BJ (cell line): Measurements from ENCODE around the gene LPAR3. TPM values are rescaled to one million over a fixed set of nuclear protein-coding genes. Genes with fewer than 3 reads are reported as not detected.

Source experiments
- CTCF ChIA-PET: fragments of 350-600 bp; formaldehyde crosslinking; extraction: SDS; loops from one replicate; lab custom pipeline; 2021; ENCODE audit warnings: antibody characterized with exemption, inconsistent platforms; lab: Yijun Ruan, JAX
- POLR2A ChIA-PET: fragments of 300-600 bp; sonication (Branson Sonifier 250); formaldehyde crosslinking; extraction: SDS; loops from one replicate; lab custom pipeline; 2021; ENCODE audit warnings: antibody characterized with exemption; lab: Charles Lee
- DNase-seq: peaks from one replicate; pipeline ENCODE4 v3.0.0-alpha.2; 2011; ENCODE audit warnings: low read depth
- H3K27me3 ChIP-seq: 2 replicates; pipeline ENCODE4 v1.6.0; 2011; ENCODE audit warnings: low read length; ENCODE audit not compliant: control insufficient read depth, insufficient read depth
- H3K36me3 ChIP-seq: 2 replicates; pipeline ENCODE4 v1.5.1; 2011; ENCODE audit warnings: low read length; ENCODE audit not compliant: control insufficient read depth, insufficient read depth
- H3K4me3 ChIP-seq: 2 replicates; pipeline ENCODE4 v1.5.1; 2011; ENCODE audit warnings: low read depth, mild to moderate bottlenecking, control low read depth, low read length
- polyA plus RNA-seq: library from polyadenylated mRNA; depleted of rRNA; stranded (reverse); fragments of >200 nt; gene quantifications from 2 replicates; pipeline ENCODE4 v1.2.3, GENCODE V29; 2011
- TF ChIP-seq, protein P1 (sequence below): IDR thresholded peaks from 2 replicates; pipeline ENCODE4 v1.5.1; 2011; ENCODE audit warnings: low read depth, mild to moderate bottlenecking, control low read depth, inconsistent platforms, low read length, moderate library complexity; ENCODE audit not compliant: insufficient read depth

Gene LPAR3
- polyA plus RNA-seq, 1 experiment = 0.05 TPM

DNA sequence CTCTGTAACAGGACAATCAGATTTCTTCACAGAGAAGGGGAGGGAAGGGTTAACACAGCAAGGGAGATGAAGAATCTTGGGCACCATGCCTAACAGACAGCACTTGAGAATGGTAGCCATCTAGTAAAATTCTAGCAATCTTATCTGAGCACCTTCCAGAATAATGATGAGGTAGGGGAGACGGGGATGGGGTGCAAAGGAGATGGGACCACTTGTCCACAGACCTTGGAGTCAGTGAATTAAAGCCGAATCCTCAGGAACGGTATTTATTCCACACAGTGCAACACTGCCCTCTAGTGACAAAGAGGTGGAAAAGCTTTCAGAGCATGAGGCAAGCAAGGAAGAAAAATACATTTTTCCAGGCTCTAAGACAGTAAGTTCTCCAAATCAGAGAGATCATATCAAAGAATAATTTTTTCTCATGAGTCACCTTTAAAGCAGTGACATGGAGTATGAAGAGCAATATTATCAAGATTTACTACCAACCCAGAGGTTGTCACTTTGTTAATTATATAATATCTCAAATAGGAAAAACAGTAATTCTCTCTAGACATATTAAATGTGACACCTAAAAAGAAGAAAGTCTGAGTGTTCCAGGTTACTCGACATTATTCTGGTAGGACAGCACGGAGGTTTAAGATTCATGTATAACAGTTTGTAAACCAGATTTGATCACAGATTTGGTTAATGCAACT, 43.3 kb upstream of the LPAR3 start:
- CTCF ChIA-PET = interaction anchor here (0.5 to 2.7 kb wide), 20 partner anchors 11 to 790 kb away, joined by 3 to 17 read pairs (median 5); partner anchors contain the start of gene CTBS
- POLR2A ChIA-PET = no interaction called here
- no peak for DNase-seq
- Histone ChIP-seq H3K4me3 (no peak overlapping the region), H3K27me3 (no peaks in the 10 kb centered on the region; the same call in 1 of the 2 replicates), H3K36me3 (no peaks in the 10 kb centered on the region)
- TF ChIP-seq, protein P1, sequence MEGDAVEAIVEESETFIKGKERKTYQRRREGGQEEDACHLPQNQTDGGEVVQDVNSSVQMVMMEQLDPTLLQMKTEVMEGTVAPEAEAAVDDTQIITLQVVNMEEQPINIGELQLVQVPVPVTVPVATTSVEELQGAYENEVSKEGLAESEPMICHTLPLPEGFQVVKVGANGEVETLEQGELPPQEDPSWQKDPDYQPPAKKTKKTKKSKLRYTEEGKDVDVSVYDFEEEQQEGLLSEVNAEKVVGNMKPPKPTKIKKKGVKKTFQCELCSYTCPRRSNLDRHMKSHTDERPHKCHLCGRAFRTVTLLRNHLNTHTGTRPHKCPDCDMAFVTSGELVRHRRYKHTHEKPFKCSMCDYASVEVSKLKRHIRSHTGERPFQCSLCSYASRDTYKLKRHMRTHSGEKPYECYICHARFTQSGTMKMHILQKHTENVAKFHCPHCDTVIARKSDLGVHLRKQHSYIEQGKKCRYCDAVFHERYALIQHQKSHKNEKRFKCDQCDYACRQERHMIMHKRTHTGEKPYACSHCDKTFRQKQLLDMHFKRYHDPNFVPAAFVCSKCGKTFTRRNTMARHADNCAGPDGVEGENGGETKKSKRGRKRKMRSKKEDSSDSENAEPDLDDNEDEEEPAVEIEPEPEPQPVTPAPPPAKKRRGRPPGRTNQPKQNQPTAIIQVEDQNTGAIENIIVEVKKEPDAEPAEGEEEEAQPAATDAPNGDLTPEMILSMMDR = peak; percentile 82

DNA sequence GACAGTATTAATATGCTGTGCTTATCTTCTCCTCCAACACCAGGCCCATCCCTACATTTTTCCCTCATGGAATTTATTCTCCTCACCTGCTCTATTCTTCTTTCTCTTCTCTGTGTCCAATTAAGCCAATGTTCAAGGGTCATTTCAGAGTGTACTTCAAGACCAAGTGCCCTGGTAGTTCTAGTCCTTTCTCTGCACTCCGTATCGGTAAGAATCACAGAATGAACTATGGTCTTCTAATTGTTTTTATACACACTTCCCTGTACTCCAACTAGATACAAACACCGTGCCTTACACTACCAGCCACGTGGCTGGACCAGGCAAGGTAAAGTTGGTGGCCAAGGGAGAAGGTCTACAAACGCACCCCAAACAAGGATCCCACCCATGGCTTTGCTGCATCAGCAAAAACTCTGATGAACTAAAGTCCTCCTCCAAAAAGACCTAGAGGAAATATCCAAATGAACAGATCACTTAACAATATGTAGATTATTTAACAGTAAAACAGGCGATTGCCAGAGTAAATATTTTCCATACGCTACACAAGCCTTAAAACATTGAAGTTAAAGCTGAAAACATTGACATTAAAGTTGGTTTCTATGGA, 40.1 kb upstream of the LPAR3 start:
- no peak for DNase-seq
- peaks cover 4% of the 10 kb centered on the region; the same call in 1 of the 2 replicates for H3K27me3 ChIP-seq
- TF ChIP-seq, protein P1 = no peak
- CTCF ChIA-PET = interaction anchor here (0.7 to 1.2 kb wide), 3 partner anchors 10 to 90 kb away, joined by 3 to 6 read pairs (median 3); no protein-coding TSS in a partner anchor
- POLR2A ChIA-PET = no interaction called here
- H3K4me3 ChIP-seq = no peak overlapping the region
- H3K36me3 ChIP-seq = no peaks in the 10 kb centered on the region

- CTCF ChIA-PET = no interaction called here
Measured at GRCh38 chr1:84930831-84931230, 37.8 kb upstream of the LPAR3 start.

GRCh38 chr1:84930329-84930728, 37.3 kb upstream of the LPAR3 start:
- Histone ChIP-seq H3K27me3 (peaks cover 5% of the 10 kb centered on the region), H3K4me3 (no peak overlapping the region), H3K36me3 (no peaks in the 10 kb centered on the region)
- TF ChIP-seq, protein P1 = no peak
- CTCF ChIA-PET = no interaction called here
- no peak for DNase-seq
- POLR2A ChIA-PET = no interaction called here

More at GRCh38 chr1:84930831-84931230, 37.8 kb upstream of the LPAR3 start:
- peaks cover 5% of the 10 kb centered on the region for H3K27me3 ChIP-seq
- POLR2A ChIA-PET = interaction anchor here (0.7 kb wide), 1 partner anchor 11 kb away, joined by 3 read pairs; no protein-coding TSS in a partner anchor
- H3K4me3 ChIP-seq = no peak overlapping the region
- H3K36me3 ChIP-seq = no peaks in the 10 kb centered on the region
- TF ChIP-seq, protein P1 = no peak
- DNase-seq = no peak

DNA sequence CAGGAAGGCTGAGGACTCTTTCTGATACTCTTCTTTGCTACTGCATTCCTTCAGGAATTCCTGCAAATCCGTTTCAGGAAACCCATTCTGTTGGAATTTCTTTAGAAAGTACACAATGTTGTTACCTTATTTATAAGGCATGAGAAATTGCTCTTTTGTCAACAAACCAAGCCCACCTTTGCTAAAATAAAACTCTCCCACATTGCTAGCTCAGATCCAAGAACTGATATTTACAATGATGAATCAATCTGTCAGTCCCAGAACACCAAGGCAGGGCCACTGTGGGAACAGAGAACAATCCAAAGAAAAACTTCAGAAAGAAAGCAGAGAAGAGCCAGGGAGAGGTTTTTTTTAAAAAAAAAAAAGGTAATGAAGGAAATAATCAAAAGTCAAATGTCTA, 36.6 kb upstream of the LPAR3 start:
- H3K27me3 ChIP-seq = peaks cover 5% of the 10 kb centered on the region
- POLR2A ChIA-PET = no interaction called here
- CTCF ChIA-PET = interaction anchor here (1.3 kb wide), 1 partner anchor 15 kb away, joined by 6 read pairs; no protein-coding TSS in a partner anchor
- TF ChIP-seq, protein P1 = no peak
- no peak for DNase-seq
- H3K4me3 ChIP-seq = no peak overlapping the region
- H3K36me3 ChIP-seq = no peaks in the 10 kb centered on the region
